WTC11 (cell line): ENCODE results near the gene C1R. TPM values are rescaled to one million over a fixed set of nuclear protein-coding genes. Genes with fewer than 3 reads are reported as not detected.

ENCODE experiments used
- ATAC-seq: fragments of 200-7000 bp; cut with Tn5 transposase; 2 replicates; pipeline ENCODE4 v1.10.0; 2021; ENCODE audit warnings: mild to moderate bottlenecking, moderate library complexity
- CTCF ChIA-PET: fragments of 300-600 bp; sonication (Branson Sonifier 250); formaldehyde crosslinking; loops from one replicate; lab custom pipeline; 2021; ENCODE audit warnings: antibody characterized with exemption; lab: Charles Lee
- POLR2A ChIA-PET: fragments of 350-600 bp; sonication (Branson Sonifier 250); formaldehyde crosslinking; loops from one replicate; lab custom pipeline; 2021; ENCODE audit warnings: antibody characterized with exemption; lab: Charles Lee
- DNase-seq: peaks from one replicate; pipeline ENCODE4 v3.0.0; 2021; ENCODE audit warnings: low spot score
- H3K27ac Mint-ChIP-seq: 2 replicates; pipeline ENCODE4 v1.8.0; 2021; ENCODE audit warnings: mixed read lengths
- H3K27me3 Mint-ChIP-seq: 2 replicates; pipeline ENCODE4 v1.8.0; 2021; ENCODE audit warnings: low read depth, mild to moderate bottlenecking, moderate library complexity, mixed read lengths
- H3K36me3 Mint-ChIP-seq: 2 replicates; pipeline ENCODE4 v1.8.0; 2021; ENCODE audit warnings: mixed read lengths
- H3K4me1 Mint-ChIP-seq: 2 replicates; pipeline ENCODE4 v1.8.0; 2022; ENCODE audit warnings: mixed read lengths
- H3K4me3 Mint-ChIP-seq: 2 replicates; pipeline ENCODE4 v1.8.0; 2021; ENCODE audit warnings: mild to moderate bottlenecking, moderate library complexity, mixed read lengths
- H3K9me3 Mint-ChIP-seq: 2 replicates; pipeline ENCODE4 v1.8.0; 2021; ENCODE audit warnings: mixed read lengths
- CBFB ChIP-seq: sonication (generic); formaldehyde crosslinking; IDR thresholded peaks from 2 replicates; pipeline ENCODE4 v1.8.1; 2022; ENCODE audit warnings: mild to moderate bottlenecking, low read depth, missing genetic modification reagents
- CREM ChIP-seq: sonication (generic); formaldehyde crosslinking; IDR thresholded peaks from 2 replicates; pipeline ENCODE4 v1.8.1; 2022; ENCODE audit warnings: mild to moderate bottlenecking, missing genetic modification reagents, moderate library complexity
- ELF4 ChIP-seq: sonication (generic); formaldehyde crosslinking; IDR thresholded peaks from 2 replicates; pipeline ENCODE4 v1.8.1; 2022; ENCODE audit warnings: low read depth, mild to moderate bottlenecking, moderate library complexity, missing genetic modification reagents
- EMX1 ChIP-seq: fragments of 250-450 bp; sonication (Bioruptor Pico); IDR thresholded peaks from 2 replicates; pipeline ENCODE4 v1.8.0; 2021; ENCODE audit warnings: mild to moderate bottlenecking
- ESRRA ChIP-seq: sonication (generic); formaldehyde crosslinking; IDR thresholded peaks from 2 replicates; pipeline ENCODE4 v1.8.1; 2022; ENCODE audit warnings: mild to moderate bottlenecking, missing genetic modification reagents, borderline replicate concordance
- JAZF1 ChIP-seq: fragments of 250-450 bp; sonication (Bioruptor Pico); IDR thresholded peaks from 2 replicates; pipeline ENCODE4 v1.9.0; 2021; ENCODE audit warnings: moderate library complexity, mild to moderate bottlenecking, inconsistent platforms
- NFATC4 ChIP-seq: fragments of 250-450 bp; sonication (Bioruptor Pico); IDR thresholded peaks from 2 replicates; pipeline ENCODE4 v1.9.0; 2021; ENCODE audit warnings: mild to moderate bottlenecking
- NR1H2 ChIP-seq: sonication (generic); formaldehyde crosslinking; IDR thresholded peaks from 2 replicates; pipeline ENCODE4 v1.9.0; 2021; ENCODE audit warnings: mild to moderate bottlenecking, moderate library complexity, missing genetic modification reagents
- NR2C2 ChIP-seq: sonication (generic); formaldehyde crosslinking; IDR thresholded peaks from 2 replicates; pipeline ENCODE4 v1.8.0; 2022; ENCODE audit warnings: mild to moderate bottlenecking, missing genetic modification reagents
- PRRX2 ChIP-seq: fragments of 250-450 bp; sonication (Bioruptor Pico); IDR thresholded peaks from 2 replicates; pipeline ENCODE4 v1.8.0; 2021; ENCODE audit warnings: mild to moderate bottlenecking
- SMAD4 ChIP-seq: sonication (generic); formaldehyde crosslinking; IDR thresholded peaks from 2 replicates; pipeline ENCODE4 v1.8.0; 2022; ENCODE audit warnings: mild to moderate bottlenecking, missing genetic modification reagents
- SP1 ChIP-seq: sonication (generic); formaldehyde crosslinking; conservative IDR thresholded peaks from 2 replicates; pipeline ENCODE4 v1.8.1; 2022; ENCODE audit warnings: missing genetic modification reagents
- TCF7 ChIP-seq: sonication (generic); formaldehyde crosslinking; IDR thresholded peaks from 2 replicates; pipeline ENCODE4 v1.8.0; 2022; ENCODE audit warnings: mild to moderate bottlenecking, low read depth, missing genetic modification reagents, moderate library complexity
- TP53 ChIP-seq: sonication (generic); formaldehyde crosslinking; IDR thresholded peaks from 2 replicates; pipeline ENCODE4 v1.8.1; 2023; ENCODE audit warnings: mild to moderate bottlenecking, missing genetic modification reagents
- ZNF138 ChIP-seq: sonication (generic); formaldehyde crosslinking; conservative IDR thresholded peaks from 2 replicates; pipeline ENCODE4 v1.8.1; 2022; ENCODE audit warnings: mild to moderate bottlenecking, moderate library complexity, missing genetic modification reagents
- ZNF263 ChIP-seq: sonication (generic); formaldehyde crosslinking; IDR thresholded peaks from 2 replicates; pipeline ENCODE4 v1.8.1; 2022; ENCODE audit warnings: low read depth, mild to moderate bottlenecking, moderate library complexity, missing genetic modification reagents
- ZNF317 ChIP-seq: sonication (generic); formaldehyde crosslinking; IDR thresholded peaks from 2 replicates; pipeline ENCODE4 v1.8.1; 2023; ENCODE audit warnings: low read depth, mild to moderate bottlenecking, moderate library complexity, missing genetic modification reagents, borderline replicate concordance
- ZNF416 ChIP-seq: fragments of 250-450 bp; sonication (Bioruptor Pico); IDR thresholded peaks from 2 replicates; pipeline ENCODE4 v1.9.0; 2021; ENCODE audit warnings: mild to moderate bottlenecking, inconsistent platforms
- total RNA-seq: library from RNA; stranded (reverse); gene quantifications from 3 replicates; pipeline ENCODE4 v1.2.3, GENCODE V29; 2021
- TF ChIP-seq, protein P1 (sequence below): sonication (generic); formaldehyde crosslinking; IDR thresholded peaks from 2 replicates; pipeline ENCODE4 v1.8.1; 2022; ENCODE audit warnings: low read depth, mild to moderate bottlenecking, moderate library complexity, missing genetic modification reagents, borderline replicate concordance
- TF ChIP-seq, protein P2 (sequence below): sonication (generic); formaldehyde crosslinking; IDR thresholded peaks from 2 replicates; pipeline ENCODE4 v1.8.1; 2023; ENCODE audit warnings: mild to moderate bottlenecking, missing genetic modification reagents
- TF ChIP-seq, protein P3 (sequence below): fragments of 250-450 bp; sonication (Bioruptor Pico); conservative IDR thresholded peaks from 2 replicates; pipeline ENCODE4 v1.9.0; 2021; ENCODE audit warnings: mild to moderate bottlenecking
- TF ChIP-seq, protein P4 (sequence below): sonication (generic); formaldehyde crosslinking; IDR thresholded peaks from 2 replicates; pipeline ENCODE4 v1.8.1; 2023; ENCODE audit warnings: mild to moderate bottlenecking, missing genetic modification reagents, moderate library complexity
- TF ChIP-seq, protein P5 (sequence below): sonication (generic); formaldehyde crosslinking; IDR thresholded peaks from 2 replicates; pipeline ENCODE4 v1.8.0; 2022; ENCODE audit warnings: mild to moderate bottlenecking, missing genetic modification reagents
- TF ChIP-seq, protein P6 (sequence below): sonication (generic); formaldehyde crosslinking; IDR thresholded peaks from 2 replicates; pipeline ENCODE4 v1.8.1; 2023; ENCODE audit warnings: mild to moderate bottlenecking, missing genetic modification reagents, moderate library complexity

C1R gene
- total RNA-seq, 1 experiment from 2014 or later, result 8.4 TPM

DNA sequence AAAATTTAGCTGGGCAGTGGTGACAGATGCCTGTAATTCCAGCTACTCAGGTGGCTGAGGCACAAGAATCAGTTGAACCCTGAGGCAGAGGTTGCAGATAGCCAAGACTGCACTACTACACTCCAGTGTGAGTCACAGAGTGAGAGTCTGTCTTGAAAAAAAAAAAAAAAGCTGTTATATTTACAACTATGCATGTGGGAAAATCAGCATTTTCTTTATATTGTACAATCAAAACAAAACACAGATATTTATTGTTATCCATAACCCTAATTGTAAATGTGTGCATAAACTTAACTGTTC, 12.5 kb downstream of the C1R start (continued):
- TF ChIP-seq, protein P1, sequence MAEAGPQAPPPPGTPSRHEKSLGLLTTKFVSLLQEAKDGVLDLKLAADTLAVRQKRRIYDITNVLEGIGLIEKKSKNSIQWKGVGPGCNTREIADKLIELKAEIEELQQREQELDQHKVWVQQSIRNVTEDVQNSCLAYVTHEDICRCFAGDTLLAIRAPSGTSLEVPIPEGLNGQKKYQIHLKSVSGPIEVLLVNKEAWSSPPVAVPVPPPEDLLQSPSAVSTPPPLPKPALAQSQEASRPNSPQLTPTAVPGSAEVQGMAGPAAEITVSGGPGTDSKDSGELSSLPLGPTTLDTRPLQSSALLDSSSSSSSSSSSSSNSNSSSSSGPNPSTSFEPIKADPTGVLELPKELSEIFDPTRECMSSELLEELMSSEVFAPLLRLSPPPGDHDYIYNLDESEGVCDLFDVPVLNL (CRISPR knock-in tag), result no peak
- TF ChIP-seq ZNF317 (CRISPR knock-in tag) (no peak), ZNF416 (CRISPR knock-in tag) (no peak), ZNF263 (CRISPR knock-in tag) (no peak), CREM (CRISPR knock-in tag) (no peak), ZNF138 (CRISPR knock-in tag) (no peak), NR2C2 (no peak), PRRX2 (CRISPR knock-in tag) (no peak)
- TF ChIP-seq, protein P2, sequence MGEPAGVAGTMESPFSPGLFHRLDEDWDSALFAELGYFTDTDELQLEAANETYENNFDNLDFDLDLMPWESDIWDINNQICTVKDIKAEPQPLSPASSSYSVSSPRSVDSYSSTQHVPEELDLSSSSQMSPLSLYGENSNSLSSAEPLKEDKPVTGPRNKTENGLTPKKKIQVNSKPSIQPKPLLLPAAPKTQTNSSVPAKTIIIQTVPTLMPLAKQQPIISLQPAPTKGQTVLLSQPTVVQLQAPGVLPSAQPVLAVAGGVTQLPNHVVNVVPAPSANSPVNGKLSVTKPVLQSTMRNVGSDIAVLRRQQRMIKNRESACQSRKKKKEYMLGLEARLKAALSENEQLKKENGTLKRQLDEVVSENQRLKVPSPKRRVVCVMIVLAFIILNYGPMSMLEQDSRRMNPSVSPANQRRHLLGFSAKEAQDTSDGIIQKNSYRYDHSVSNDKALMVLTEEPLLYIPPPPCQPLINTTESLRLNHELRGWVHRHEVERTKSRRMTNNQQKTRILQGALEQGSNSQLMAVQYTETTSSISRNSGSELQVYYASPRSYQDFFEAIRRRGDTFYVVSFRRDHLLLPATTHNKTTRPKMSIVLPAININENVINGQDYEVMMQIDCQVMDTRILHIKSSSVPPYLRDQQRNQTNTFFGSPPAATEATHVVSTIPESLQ (CRISPR knock-in tag), result no peak
- TF ChIP-seq, protein P3, sequence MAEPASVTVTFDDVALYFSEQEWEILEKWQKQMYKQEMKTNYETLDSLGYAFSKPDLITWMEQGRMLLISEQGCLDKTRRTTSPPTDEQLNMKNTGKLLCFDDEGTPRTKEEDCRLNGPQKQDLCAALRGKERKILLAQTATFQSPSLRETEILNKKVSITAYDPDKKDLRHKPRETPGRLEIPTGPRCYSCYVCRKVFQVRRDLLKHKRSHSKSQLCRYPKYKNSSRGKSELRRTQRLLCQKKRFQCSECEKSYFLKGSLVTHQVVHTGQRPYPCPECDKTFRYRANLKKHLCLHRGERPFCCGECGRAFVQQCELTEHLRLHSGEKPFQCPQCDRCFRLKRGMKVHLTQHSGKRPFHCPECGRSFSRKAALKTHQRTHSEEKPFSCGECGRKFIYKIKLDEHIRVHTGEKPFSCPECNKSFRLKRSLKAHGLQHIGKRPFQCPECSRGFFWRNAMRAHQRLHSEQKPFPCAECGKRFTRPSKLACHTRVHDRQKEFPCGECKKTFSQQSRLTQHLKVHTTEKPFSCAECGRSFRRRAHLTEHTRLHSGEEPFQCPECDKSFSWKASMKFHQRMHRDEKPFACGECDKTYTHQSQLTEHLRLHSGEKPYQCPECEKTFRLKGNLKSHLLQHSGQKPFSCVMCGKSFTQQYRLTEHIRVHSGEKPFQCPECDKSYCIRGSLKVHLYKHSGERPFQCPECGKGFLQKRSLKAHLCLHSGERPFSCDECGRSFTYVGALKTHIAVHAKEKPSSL, result no peak

DNA sequence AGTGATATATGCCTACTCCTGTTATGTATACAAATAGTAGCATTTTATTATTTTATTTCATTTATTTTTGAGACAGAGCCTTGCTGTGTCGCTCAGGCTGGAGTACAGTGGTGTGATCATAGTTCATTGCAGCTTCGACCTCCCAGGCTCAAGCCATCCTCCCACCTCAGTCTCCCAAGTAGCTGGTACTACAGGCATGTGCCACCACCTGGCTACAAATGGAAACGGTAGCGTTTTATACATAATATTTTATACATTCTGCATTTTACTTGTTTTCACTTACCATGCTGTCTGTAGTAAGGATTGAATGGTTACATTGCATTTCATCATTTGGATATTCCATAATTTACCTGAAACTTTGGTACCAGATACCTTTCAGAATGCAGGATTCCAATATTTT, 14.1 kb downstream of the C1R start:
- no peak overlapping the region for H3K4me3 Mint-ChIP-seq
- H3K4me1 Mint-ChIP-seq, result no peaks in the 10 kb centered on the region
- TF ChIP-seq EMX1 (CRISPR knock-in tag) (no peak), SP1 (no peak), ESRRA (CRISPR knock-in tag) (no peak), TCF7 (CRISPR knock-in tag) (no peak), SMAD4 (CRISPR knock-in tag) (no peak)
- H3K27ac Mint-ChIP-seq, result no peak overlapping the region
- peaks cover 3% of the 10 kb centered on the region for H3K36me3 Mint-ChIP-seq
- peaks cover 4% of the 10 kb centered on the region; the same call in 1 of the 2 replicates for H3K27me3 Mint-ChIP-seq
- CTCF ChIA-PET, result no interaction called here
- POLR2A ChIA-PET, result no interaction called here
- DNase-seq, result no peak
- peaks cover 3% of the 10 kb centered on the region for H3K9me3 Mint-ChIP-seq
- ATAC-seq, result no peak

DNA sequence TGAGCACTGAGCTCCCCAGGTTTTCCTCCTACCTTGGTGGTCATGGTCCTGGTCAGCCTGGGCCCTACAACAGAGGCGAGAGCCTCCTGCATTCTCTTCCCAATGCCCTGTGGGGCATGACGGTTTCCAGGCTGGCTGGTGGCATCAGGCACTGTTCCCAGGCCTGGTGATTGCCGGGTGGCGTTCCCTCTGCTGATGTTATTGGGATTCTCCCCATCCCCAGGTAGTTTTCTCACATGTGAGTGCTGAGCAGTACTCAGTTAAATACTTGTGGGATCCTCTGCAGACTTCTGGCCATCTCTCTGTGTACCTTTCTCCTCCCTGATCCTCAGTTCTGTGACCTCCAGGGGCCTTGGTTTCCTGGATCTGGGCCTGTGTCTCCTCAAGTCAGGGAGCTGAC, 15.8 kb downstream of the C1R start:
- no peak overlapping the region for H3K4me3 Mint-ChIP-seq
- H3K27ac Mint-ChIP-seq, result no peak overlapping the region
- no peaks in the 10 kb centered on the region for H3K9me3 Mint-ChIP-seq
- no peaks in the 10 kb centered on the region for H3K4me1 Mint-ChIP-seq
- no peak for ATAC-seq
- no peaks in the 10 kb centered on the region for H3K36me3 Mint-ChIP-seq
- no peak for DNase-seq
- H3K27me3 Mint-ChIP-seq, result peaks cover 7% of the 10 kb centered on the region; the same call in 1 of the 2 replicates
- ChIA-PET CTCF (interaction anchor here (0.7 kb wide), 1 partner anchor 32 kb away, joined by 3 read pairs; no protein-coding TSS in a partner anchor), POLR2A (no interaction called here)
- TF ChIP-seq, protein P4, sequence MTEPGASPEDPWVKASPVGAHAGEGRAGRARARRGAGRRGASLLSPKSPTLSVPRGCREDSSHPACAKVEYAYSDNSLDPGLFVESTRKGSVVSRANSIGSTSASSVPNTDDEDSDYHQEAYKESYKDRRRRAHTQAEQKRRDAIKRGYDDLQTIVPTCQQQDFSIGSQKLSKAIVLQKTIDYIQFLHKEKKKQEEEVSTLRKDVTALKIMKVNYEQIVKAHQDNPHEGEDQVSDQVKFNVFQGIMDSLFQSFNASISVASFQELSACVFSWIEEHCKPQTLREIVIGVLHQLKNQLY, result no peak
- TF ChIP-seq NFATC4 (CRISPR knock-in tag), result no peak
- no peak for TF ChIP-seq ELF4 (CRISPR knock-in tag)
- TF ChIP-seq NR1H2 (CRISPR knock-in tag), result no peak
- TF ChIP-seq, protein P5, sequence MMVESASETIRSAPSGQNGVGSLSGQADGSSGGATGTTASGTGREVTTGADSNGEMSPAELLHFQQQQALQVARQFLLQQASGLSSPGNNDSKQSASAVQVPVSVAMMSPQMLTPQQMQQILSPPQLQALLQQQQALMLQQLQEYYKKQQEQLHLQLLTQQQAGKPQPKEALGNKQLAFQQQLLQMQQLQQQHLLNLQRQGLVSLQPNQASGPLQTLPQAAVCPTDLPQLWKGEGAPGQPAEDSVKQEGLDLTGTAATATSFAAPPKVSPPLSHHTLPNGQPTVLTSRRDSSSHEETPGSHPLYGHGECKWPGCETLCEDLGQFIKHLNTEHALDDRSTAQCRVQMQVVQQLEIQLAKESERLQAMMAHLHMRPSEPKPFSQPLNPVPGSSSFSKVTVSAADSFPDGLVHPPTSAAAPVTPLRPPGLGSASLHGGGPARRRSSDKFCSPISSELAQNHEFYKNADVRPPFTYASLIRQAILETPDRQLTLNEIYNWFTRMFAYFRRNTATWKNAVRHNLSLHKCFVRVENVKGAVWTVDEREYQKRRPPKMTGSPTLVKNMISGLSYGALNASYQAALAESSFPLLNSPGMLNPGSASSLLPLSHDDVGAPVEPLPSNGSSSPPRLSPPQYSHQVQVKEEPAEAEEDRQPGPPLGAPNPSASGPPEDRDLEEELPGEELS (CRISPR knock-in tag), result no peak
- no peak for TF ChIP-seq JAZF1 (CRISPR knock-in tag)
- no peak for TF ChIP-seq CBFB
- TF ChIP-seq, protein P6, sequence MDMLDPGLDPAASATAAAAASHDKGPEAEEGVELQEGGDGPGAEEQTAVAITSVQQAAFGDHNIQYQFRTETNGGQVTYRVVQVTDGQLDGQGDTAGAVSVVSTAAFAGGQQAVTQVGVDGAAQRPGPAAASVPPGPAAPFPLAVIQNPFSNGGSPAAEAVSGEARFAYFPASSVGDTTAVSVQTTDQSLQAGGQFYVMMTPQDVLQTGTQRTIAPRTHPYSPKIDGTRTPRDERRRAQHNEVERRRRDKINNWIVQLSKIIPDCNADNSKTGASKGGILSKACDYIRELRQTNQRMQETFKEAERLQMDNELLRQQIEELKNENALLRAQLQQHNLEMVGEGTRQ (CRISPR knock-in tag), result no peak
- TF ChIP-seq, protein P2 (CRISPR knock-in tag), result no peak
- TF ChIP-seq TP53 (CRISPR knock-in tag), result no peak
- TF ChIP-seq, all 79 proteins: peak for 0
